ENCODE results near the gene SEPHS1.
A peak's percentile ranks its signal among the peaks of the same experiment; 100 is the strongest.
"Not testable (repeated sequence)": the region's sequence is repeated elsewhere in the genome, so short reads cannot be mapped to it uniquely, and the experiment has no call there.

Gene SEPHS1

DNA sequence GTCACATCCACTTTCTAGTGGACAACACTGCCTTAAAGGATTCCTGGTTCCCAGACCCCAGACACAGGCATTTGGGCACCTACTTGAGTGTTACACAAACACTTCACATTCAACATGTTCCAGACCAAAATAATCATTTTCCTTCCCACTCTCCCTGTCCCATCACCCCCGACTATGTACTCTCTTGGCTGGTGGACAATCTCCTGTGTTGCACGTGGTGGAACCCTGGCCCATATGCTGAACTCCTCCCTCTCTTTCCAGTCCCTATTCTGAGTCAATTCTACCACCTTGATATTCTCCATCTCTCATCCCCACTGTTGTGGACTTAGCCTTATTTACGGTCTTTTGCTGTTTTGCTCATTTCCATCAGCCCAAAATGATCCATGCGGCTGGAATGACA, 8.3 kb upstream of the SEPHS1 start:
- DNase-seq: no peak

DNA sequence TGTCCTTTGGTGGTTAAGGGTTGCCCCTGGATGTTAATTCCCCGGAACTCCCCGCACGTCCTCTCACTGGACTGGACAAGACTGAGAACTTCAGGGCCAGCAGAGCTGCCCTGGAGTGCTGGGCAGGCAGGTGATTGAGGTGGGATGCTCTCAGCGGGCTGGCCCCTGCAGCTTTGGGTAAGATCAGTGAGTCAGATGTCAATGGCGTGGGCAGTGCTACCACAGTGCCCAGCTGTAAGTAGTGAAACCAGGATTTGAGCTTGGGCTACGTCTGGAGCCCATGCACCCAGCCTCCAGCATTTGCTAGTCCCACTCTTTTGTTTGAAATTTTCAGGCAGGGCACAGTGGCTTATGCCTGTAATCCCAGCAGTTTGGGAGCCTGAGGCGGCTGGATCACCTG, 6.7 kb upstream of the SEPHS1 start:
- no peak for DNase-seq

DNA sequence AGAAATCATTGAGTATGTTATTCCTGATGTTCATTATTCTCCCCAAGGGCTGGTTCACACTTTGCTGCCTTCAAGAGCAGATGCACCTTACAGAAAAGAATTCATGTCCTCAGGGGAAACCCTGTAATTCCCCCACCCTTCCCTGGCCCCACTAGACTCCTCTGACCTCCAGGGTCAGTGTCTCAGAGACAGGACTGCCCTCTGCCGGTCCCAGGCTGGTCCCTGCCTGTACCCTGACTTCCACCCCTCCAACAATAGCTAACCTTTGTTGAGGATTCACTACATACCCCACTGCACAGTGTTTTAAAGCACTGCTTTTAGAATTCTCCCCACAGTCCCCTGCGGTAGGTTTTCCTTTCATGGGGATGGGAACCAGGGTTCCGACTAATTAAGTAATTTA, 4.4 kb upstream of the SEPHS1 start:
- DNase-seq: no peak

DNA sequence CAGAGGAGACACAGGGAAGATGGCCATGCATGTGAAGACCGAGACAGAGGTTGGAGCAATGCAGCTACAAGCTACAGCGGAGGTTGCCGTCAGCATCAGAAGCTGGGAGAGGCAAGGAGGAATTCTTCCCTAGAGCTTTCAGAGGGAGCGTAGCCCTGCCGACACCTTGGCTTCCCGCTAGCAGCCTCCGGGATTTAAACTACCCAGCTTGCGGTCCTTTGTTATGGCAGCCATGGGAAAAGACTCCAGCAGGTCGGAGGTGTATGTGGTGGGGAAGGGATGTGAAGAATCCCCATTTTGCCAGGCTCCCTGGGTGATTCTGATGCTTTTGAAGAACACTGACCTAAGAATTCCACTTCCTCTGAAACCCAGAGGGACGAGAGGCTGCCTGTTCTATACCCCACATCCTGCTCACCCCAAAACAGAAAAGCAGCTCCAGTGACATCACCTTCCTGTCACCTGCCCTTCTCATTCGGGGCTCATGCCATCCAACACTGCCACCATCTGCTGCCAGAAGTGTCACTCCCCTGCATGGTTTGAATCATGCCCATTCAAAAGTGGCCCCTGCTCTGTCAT, 3.3 kb upstream of the SEPHS1 start:
- no peak for DNase-seq

DNA sequence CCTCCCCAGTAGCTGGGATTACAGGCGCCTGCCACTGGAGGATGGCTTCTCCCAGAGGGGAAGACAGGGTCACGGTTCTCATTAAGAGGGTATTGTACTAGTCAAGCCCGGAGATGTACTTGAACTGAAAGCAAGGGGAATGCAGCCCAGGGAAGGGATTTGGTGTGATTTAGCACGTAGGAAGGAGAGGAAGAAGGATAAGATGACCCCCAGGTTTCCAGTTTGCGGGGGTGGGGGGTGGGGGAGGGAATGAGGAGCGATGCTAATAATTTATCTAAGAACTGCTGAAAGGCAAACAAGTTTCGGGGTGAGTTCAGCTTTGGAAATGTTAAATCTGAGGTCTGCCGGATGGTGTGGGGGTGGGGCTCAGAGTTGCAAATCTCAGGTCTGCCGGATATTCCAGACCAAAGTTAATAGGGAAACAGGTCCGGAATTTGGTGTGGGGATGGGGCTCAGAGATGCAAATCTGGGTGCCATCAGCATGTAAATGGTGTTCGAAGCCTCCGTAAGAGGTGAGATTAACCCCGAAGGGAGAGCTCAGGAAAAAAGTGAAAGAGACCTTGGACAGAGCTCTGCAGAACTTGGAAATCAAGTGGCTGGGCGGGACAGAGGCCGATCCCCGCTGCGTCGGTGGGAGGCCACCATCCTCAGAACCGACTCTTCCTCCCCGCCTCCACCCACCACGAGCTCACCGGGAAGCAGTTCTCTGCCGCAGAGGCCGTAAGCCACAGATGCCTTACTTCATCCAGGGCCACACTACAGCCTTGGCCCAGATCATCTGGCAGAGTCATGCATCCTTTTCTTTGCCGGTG, 1.6 kb upstream of the SEPHS1 start:
- peak; percentile 11 for DNase-seq

DNA sequence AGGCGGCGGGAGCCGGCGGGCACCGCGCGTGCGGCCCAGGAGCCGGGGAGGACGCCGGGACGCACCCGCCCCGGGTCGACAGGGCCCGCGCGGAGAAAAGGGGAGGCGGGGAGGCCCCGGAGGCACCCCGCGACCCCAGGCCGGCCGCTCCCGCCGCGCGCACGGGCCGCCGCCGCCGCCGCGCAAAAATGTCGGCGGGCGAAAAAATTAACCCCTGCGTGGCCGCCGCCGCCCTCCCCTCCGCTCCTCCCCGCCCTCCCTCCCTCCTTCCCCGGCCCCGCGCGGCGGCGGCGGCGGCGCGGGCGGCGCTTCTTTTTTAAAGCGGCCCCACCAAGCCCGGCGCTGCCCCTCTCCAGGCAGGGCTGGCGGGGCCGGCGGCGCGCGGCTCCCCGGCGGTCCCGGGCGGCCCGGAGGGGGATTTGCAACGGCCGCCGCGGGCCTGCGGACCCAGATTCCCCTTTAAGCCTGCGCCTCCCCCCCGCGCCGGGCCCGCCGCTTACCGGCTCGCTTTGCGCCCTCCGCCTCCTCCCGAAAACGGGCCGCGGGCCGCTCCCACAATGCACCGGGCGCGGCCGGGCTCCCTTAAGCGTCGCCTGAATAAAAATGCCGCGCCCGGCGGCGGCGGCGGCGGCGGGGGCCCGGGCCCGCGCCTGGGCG, 465 bp downstream of the SEPHS1 start:
- DNase-seq: peak; percentile 42

DNA sequence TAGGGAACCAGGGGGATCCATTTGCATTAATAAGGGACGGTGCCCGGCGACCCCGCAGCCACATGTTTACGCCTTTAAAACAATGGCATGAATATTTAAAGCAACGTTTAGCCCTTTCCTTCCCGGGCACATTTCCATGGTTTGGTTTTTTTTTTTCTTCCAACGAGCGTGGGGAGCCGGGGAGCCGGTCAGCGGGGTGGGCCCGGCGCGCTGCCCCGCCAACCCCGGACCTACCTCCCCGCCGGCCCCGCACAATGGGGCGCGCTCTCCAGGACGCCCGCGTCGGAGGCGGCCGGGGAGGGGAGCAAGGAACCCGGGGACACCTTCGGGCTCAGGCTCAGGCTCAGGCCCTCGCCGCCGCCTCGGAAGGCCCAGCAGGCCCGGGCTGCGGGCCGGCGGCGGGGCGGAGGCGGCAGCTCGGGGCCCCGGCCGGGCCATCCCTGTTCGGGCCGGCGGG, 1.0 kb downstream of the SEPHS1 start:
- no peak for DNase-seq

DNA sequence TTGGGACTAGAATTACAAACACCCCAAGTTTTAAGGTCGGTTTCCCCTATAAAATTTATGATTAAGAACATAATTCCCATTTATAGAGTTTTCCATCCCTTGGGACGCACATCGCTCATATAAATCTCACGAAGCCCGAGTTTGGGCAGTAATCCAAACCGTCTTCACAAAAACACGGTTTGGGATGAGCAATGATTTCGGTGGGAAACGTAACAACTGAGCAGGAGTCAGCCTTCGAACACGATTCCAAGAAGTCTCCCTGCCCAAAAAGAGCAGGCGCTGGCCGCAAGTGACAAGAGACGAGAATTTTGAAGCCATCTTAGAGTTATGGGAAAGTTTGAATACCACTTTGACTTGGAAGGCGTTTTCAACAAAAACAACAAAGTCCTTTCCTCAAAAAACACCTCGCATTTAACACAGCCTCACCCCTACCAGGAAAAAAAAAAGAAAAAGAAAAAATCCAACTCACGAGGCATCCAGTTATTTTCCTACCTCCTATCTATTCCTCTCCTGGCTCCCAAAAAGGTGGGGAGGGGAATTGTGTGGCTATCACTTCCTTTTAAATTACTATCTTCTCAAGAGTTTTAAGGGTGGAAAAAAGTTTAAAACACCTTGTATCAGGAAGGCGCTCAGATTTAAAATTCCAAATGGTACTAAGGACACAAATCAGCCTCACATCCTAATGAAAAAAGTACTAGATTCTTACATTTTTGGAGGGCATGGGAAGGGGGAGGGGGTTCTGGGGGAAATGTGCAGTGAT, 1.6 kb downstream of the SEPHS1 start:
- DNase-seq: peak; percentile 22

DNA sequence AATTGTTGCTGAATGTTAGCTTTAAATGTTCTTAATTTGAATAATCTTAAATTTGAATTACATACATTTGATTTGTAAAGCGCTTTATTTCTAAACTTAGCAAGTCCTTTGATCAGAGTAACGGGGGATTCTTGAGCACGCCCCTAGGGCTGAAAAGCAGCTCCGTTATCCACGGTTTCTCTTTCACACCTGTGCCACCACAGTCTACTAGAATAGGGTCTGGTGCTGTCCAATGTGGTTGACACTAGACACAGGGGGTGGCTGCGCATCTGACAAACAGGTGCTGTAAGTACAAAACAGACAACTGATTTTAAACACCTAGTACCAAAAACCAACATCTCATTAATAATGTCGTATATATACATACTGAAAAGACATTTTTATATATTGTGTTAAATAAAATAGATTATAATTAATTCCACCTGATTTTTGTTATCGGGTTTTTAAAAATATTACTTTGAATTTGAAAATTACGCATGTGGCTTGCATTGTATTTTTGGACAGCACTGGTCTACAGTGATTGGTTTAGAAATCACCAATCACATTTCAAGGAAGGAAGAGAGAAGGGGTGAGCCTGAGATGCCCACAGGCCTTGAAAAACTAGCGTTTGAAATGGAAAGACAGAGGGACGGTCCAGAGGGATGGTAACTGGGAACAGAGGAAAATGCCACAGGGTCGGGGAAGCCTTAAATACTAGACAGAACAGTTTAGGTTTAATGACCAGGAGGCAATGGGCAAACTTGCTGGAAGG, 7.3 kb downstream of the SEPHS1 start:
- no peak for DNase-seq

DNA sequence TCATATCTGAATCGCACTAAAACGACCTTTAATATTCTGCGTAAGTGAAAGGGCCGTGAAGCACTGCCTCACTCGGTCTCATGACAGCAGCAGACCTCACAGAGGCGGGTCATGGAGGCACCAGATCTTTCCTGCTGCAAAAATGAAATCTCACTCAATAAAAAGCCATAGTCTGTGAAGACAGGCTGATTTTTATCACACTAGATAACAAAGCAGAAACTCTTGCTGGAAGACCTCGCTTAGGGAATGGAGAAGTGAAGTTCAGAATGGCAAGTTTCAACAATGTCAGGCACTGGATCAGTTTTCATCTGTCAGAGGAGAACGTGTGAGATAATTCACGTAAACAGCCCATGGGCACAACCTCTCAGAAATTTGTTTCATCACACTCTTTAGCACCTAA, 8.0 kb downstream of the SEPHS1 start:
- no peak for DNase-seq

DNA sequence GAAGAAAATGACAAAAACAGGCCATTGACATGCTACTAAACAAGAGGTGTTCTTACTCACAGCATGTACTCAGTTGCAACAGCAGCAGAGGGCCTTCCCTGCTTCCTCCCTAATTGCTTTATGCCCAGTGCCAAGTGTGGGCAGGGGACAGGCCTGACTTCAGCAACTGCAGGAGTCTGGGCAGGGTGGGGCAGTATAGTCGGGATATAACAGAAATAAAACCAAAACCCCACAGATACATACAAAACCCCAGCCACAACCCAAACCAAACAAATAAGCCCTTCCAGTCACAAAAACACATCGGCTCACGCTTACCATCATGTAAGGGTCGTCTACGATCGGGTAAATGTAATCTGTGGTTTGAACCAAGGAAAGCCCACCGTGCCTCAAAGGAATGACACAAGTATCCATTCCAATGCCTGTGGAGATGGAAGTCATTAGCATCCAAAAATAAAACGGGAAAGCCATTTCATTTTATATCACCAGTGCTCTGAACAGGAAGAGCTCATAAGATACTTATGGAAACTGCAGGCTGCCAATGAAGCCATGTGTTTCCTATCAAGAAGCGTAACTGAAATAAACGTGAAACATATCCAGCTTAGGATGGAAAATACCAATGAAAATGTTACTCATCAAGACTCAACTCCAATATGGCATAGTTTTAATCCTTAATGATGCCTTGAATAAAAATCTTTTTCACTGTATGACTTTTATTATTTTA, 9.5 kb downstream of the SEPHS1 start:
- no peak for DNase-seq

DNA sequence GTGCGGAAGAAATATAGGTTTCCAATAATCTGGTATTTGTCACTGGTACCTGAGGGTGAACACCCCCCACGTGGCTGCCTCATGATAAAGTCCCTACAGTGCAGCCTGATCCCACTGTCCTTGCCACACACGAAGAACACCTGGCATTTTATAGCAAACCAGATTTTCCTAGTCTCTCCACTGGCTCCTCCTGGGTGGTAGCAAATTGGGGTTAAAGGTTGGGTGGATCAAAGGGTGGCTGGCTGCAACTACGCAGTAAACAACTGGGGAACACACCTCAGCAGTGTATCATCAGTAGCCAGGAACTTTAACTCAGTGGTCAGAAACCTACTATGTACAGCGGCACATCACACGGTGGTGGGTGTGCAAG, 10.3 kb downstream of the SEPHS1 start:
- no peak for DNase-seq

DNA sequence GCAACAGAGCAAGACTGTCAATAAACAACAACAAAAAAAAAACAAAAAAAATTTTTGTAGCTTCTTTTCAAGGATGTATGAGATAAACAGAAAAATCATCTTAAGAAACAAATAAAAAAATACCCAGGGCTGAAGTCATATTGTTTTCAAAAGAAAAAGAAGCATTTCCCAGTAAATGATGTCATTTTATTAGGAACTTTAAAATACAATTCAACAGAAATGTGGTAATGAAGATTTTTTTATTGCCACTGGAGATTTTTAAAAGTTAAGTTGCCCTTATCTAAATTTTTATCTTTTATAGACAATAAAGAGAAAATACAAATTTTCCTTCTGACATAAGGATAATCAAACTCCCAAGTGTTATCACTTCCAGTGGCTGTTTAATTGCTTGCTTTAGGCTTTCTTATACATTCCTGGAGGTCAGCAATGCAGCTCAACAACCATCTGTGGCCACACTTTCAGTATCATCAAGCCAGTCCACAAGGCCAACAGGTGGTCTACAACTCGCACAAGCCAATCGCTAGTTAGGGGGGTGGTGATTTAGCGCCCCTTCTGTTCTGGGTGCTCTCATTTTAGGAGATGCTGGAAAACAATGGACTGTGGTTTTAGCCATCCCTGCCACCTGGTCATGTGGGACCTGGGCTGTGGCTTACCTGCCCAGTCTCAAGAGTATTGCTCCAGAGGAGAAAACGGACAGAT, 10.8 kb downstream of the SEPHS1 start:
- no peak for DNase-seq

DNA sequence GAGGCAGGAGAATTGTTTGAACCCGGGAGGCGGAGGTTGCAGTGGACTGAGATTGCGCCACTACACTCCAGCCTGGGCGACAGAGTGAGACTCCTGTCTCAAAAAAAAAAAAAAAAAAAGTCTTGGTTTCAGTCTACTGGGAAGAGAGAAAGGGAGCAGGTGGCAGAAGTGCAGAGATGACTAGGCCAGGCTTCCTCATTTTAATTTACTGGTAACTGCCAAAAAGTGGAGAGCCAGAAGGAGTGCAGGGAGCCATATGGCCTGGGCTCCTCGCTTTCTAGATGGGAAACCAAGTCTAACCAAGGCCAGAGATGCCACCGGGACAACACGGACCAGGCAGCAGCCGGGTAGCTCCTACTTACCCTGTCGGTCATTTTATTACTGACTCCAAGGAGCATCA, 12.2 kb downstream of the SEPHS1 start:
- no peak for DNase-seq

DNA sequence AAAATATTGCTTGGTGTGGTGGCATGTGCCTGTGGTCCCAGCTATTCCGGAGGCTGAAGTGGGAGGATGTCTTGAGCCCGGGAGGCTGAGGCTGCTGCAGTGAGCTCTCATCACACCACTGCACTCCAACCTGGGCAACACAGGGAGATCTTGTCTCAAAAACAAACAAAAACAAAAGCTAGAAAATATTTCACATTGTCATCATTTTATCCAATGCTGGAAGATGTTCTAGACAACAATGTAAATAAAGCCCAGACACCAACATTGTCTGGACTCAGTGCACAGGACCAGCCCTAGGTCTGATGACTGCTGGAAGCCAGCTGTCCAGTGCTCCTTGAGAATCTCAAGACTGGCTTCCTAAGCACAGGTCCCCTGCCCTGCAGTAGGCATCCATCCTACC, 13.5 kb downstream of the SEPHS1 start:
- DNase-seq: no peak

DNA sequence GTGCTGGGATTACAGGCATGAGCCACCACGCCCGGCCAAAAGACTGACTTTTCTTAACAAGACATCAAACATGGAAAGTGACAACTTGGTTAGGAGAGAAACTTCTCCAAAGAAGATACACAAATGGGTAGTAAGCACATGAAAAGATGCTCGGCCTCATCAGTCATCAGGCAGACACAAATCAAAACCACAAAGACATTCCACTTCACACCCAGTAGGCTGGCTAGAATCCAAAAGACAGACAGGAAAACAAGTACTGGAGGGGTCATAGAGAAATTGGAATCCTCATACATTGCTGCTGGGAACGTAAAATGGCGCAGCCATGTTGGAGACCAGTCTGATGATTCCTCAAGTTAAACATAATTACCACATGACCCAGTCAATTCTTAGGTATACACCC, 16.4 kb downstream of the SEPHS1 start:
- peak; percentile 26 for DNase-seq

DNA sequence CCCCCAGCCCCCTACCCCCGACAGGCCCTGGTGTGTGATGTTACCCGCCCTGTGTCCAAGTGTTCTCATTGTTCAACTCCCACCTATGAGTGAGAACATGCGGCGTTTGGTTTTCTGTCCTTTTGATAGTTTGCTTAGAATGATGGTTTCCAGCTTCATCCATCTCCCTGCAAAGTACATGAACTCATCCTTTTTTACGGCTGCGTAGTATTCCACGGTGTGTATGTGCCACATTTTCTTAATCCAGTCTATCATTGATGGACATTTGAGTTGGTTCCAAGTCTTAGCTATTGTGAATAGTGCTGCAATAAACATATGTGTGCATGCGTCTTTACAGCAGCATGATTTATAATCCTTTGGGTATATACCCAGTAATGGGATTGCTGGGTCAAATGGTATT, 17.1 kb downstream of the SEPHS1 start:
- DNase-seq: not testable (repeated sequence)

DNA sequence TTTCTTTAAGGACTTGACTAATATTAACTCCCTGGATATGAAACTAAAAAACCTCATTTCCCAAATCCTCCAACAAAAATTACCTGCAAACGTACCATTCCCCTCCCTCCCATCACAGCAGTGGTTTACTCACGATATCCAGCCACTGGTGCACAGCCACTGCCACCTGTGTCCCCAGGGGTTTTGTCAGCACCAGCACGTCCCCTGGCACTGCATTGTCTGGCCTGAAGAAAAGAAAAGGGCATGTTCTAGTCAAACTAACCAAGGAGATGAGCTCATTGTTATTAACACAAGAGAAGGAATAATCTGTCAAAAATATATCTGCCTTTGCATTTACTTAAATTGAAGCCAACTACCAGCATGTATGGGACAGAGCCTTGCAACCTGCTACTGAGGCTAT, 18.5 kb downstream of the SEPHS1 start:
- DNase-seq: no peak

DNA sequence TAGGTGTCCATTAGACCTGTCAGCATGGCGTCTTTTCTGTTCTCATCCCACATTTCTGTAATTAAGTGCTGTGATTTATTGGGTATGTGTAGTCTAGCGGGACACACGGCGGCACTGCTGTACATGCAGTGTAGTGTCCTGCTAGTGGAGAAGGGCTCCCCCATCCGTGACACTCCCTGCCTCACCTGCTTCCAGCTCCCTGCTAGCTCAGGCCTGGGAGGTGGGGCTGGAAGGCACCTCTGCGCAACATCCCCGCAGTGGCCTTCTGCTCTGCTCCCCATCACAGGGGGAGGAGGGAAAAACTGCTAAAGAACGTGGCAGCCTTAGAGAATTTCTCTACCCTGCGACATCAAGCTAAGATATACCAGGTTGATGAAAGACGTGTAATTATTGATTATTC, 19.5 kb downstream of the SEPHS1 start:
- no peak for DNase-seq

DNA sequence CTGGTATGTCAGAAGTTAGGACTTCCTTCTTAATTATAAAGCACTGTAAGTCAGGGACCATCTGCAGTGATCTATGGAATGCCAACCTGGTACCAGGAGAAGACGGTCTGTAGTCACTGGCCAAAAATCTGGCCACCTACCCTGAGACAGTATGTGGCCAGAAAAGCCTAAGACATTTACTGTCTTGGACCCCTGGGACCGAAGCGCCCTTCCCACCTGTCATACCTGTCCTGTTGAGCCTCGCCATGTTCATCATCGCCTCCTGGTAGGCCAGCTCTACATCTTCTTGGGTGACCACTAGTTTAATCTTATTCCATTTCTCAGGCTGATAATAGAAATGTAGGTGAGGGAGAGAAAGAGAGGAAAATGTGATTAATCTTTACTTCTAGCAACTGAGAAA, 20.0 kb downstream of the SEPHS1 start:
- no peak for DNase-seq

DNA sequence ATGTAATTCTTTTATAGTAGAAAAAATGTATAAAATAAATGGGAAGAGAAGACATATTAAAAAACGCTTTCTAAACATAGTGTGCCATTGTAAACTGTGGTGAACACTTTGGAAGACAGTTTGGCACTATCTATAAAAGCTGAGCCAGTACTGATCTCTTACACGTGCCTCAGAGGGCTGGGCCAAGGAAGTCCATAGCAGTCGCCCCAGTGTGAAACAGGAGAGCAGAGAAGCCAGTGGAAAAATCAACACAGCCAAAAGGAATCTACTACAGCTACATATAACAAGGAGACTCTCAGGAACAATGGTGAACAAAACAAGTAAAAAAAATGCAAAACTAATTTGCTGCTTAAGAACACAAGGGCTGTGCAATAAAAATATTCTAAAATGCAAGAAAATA, 20.6 kb downstream of the SEPHS1 start:
- DNase-seq: no peak
